ENCODE measurements around the gene R3HCC1L.
"Not testable (repeated sequence)": the region's sequence is repeated elsewhere in the genome, so short reads cannot be mapped to it uniquely, and the experiment has no call there.

Gene R3HCC1L

GRCh38 chr10:98150544-98150943 lies 16.1 kb downstream of the R3HCC1L start (continued):
- TF ChIP-seq BCL11A (tag by site-specific recombination; IDR thresholded peaks at IDR 0.05; ENCODE audit: low read depth), result no peak
- no peak for TF ChIP-seq KLF7 (tag by site-specific recombination; IDR thresholded peaks at IDR 0.05; ENCODE audit: borderline replicate concordance)
- TF ChIP-seq HOXD13 (CRISPR knock-in tag; IDR thresholded peaks at IDR 0.05; ENCODE audit: borderline replicate concordance), result no peak
- no peak for TF ChIP-seq ZNF654 (tag by site-specific recombination; IDR thresholded peaks at IDR 0.05; ENCODE audit: low read depth)

GRCh38 chr10:98152778-98153177 lies 18.3 kb downstream of the R3HCC1L start:
- H3K9me3 ChIP-seq (ENCODE audit: control insufficient read depth, insufficient read depth, low read depth, low read length); POLR2A ChIA-PET; H3K4me3 ChIP-seq (ENCODE audit: low read depth, low read length); H3K4me1 ChIP-seq (ENCODE audit: control insufficient read depth, insufficient read depth, low read length); H3K36me3 ChIP-seq (ENCODE audit: control insufficient read depth in 2 of 2, insufficient read depth in 1 of 2, low read length in 2 of 2); H3K27ac ChIP-seq (ENCODE audit: extremely low read depth, low read depth, low read length): not testable (repeated sequence)
- CTCF ChIA-PET, result interaction anchor here (1.6 kb wide), 1 partner anchor 111 kb away, joined by 3 read pairs; no protein-coding TSS in a partner anchor

DNA sequence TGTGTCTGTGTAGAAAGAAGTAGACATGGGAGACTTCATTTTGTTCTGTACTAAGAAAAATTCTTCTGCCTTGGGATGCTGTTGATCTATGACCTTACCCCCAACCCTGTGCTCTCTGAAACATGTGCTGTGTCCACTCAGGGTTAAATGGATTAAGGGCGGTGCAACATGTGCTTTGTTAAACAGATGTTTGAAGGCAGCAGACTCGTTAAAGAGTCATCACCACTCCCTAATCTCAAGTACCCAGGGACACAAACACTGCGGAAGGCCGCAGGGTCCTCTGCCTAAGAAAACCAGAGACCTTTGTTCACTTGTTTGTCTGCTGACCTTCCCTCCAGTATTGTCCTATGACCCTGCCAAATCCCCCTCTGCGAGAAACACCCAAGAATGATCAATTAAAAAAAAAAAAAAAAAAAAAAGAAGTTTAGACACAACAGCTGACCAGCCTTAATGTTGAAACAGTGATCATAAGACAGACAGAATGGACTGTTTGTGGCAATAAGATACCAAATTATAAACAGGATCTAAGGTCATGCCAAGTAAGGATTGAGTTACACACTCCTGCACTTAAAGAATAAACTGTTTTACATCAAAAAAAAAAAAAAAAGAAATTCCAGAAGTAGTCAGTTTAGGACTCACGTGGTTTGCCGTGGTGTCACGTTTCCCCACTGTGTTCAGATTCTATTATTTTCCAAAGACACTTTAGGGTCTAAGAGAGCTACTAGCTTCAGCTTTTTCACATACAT lies 18.9 kb downstream of the R3HCC1L start:
- H3K4me1 ChIP-seq (ENCODE audit: control insufficient read depth, insufficient read depth, low read length); H3K27ac ChIP-seq (ENCODE audit: extremely low read depth, low read depth, low read length); H3K36me3 ChIP-seq (ENCODE audit: control insufficient read depth in 2 of 2, insufficient read depth in 1 of 2, low read length in 2 of 2); H3K9me3 ChIP-seq (ENCODE audit: control insufficient read depth, insufficient read depth, low read depth, low read length); H3K4me3 ChIP-seq (ENCODE audit: low read depth, low read length); POLR2A ChIA-PET: not testable (repeated sequence)
- CTCF ChIA-PET, result interaction anchor here (0.6 to 1.6 kb wide), 2 partner anchors 8 to 112 kb away, joined by 3 to 6 read pairs; no protein-coding TSS in a partner anchor
- TF ChIP-seq SCRT2 (tag by site-specific recombination; IDR thresholded peaks at IDR 0.05) (peak; percentile 54), SCRT1 (tag by site-specific recombination; IDR thresholded peaks at IDR 0.05; ENCODE audit: borderline replicate concordance) (0 out of 2 replicates have a peak, but pooled peaks have one; percentile 18), KLF1 (tag by site-specific recombination; IDR thresholded peaks at IDR 0.05) (peak; percentile 86), WT1 (tag by site-specific recombination; IDR thresholded peaks at IDR 0.05) (peak; percentile 80), ZNF362 (tag by site-specific recombination; IDR thresholded peaks at IDR 0.05) (peak; percentile 91), ZNF335 (tag by site-specific recombination; conservative IDR thresholded peaks at IDR 0.05) (peak; percentile 51; the same call in 1 of the 2 replicates), SP7 (tag by site-specific recombination; IDR thresholded peaks at IDR 0.05) (0 out of 2 replicates have a peak, but pooled peaks have one; percentile 27), ZNF341 (tag by site-specific recombination; IDR thresholded peaks at IDR 0.05; ENCODE audit: low read depth) (0 out of 2 replicates have a peak, but pooled peaks have one; percentile 14), ZNF501 (tag by site-specific recombination; IDR thresholded peaks at IDR 0.05) (peak; percentile 27; the same call in 1 of the 2 replicates)
- TF ChIP-seq, protein P1, sequence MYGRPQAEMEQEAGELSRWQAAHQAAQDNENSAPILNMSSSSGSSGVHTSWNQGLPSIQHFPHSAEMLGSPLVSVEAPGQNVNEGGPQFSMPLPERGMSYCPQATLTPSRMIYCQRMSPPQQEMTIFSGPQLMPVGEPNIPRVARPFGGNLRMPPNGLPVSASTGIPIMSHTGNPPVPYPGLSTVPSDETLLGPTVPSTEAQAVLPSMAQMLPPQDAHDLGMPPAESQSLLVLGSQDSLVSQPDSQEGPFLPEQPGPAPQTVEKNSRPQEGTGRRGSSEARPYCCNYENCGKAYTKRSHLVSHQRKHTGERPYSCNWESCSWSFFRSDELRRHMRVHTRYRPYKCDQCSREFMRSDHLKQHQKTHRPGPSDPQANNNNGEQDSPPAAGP (tag by site-specific recombination; IDR thresholded peaks at IDR 0.05), result 0 out of 2 replicates have a peak, but pooled peaks have one; percentile 54
- TF ChIP-seq, protein P2, sequence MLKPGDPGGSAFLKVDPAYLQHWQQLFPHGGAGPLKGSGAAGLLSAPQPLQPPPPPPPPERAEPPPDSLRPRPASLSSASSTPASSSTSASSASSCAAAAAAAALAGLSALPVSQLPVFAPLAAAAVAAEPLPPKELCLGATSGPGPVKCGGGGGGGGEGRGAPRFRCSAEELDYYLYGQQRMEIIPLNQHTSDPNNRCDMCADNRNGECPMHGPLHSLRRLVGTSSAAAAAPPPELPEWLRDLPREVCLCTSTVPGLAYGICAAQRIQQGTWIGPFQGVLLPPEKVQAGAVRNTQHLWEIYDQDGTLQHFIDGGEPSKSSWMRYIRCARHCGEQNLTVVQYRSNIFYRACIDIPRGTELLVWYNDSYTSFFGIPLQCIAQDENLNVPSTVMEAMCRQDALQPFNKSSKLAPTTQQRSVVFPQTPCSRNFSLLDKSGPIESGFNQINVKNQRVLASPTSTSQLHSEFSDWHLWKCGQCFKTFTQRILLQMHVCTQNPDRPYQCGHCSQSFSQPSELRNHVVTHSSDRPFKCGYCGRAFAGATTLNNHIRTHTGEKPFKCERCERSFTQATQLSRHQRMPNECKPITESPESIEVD (tag by site-specific recombination; IDR thresholded peaks at IDR 0.05), result peak; percentile 40; the same call in 1 of the 2 replicates

DNA sequence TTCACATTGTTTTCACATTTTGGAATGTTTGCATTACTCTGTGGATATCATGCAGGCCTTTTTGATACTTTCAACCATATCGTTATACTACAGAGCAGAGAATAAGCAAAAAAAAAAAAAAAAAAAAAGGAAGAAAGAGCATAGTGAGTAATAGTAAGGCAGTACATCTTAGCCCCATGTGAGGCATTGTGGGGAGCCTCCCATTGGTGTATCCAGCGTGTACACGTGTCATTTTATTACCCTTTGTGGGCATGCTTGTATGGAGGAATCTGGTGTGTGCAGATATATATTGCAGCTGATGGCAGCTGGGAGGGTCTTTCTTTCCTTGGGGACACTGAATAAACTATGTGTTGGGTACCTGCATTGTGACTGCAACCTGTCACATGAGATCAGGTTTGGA lies 19.6 kb downstream of the R3HCC1L start:
- POLR2A ChIA-PET, result no interaction called here

More for the DNA sequence above, 19.6 kb downstream of the R3HCC1L start:
- Histone ChIP-seq H3K9me3 (ENCODE audit: control insufficient read depth, insufficient read depth, low read depth, low read length) (no peaks in the 10 kb centered on the region), H3K36me3 (ENCODE audit: control insufficient read depth in 2 of 2, insufficient read depth in 1 of 2, low read length in 2 of 2) (peaks cover 0 to 9% of the 10 kb centered on the region in 2 experiments; a peak in 1 of 3 replicates), H3K4me3 (ENCODE audit: low read depth, low read length) (no peak overlapping the region), H3K27ac (ENCODE audit: extremely low read depth, low read depth, low read length) (no peak overlapping the region), H3K4me1 (ENCODE audit: control insufficient read depth, insufficient read depth, low read length) (peaks cover 10% of the 10 kb centered on the region)
- TF ChIP-seq ZFP3 (tag by site-specific recombination; IDR thresholded peaks at IDR 0.05; ENCODE audit: low read depth) (no peak), ZNF138 (tag by site-specific recombination; IDR thresholded peaks at IDR 0.05; ENCODE audit: borderline replicate concordance) (no peak), ZBTB17 (tag by site-specific recombination; IDR thresholded peaks at IDR 0.05) (no peak), ZNF311 (tag by site-specific recombination; IDR thresholded peaks at IDR 0.05; ENCODE audit: borderline replicate concordance) (no peak), RBAK (tag by site-specific recombination; IDR thresholded peaks at IDR 0.05) (no peak), ZNF776 (tag by site-specific recombination; IDR thresholded peaks at IDR 0.05; ENCODE audit: borderline replicate concordance) (no peak), ZNF404 (tag by site-specific recombination; IDR thresholded peaks at IDR 0.05) (no peak)
- CTCF ChIA-PET, result interaction anchor here (0.6 to 1.6 kb wide), 2 partner anchors 9 to 113 kb away, joined by 3 to 6 read pairs; no protein-coding TSS in a partner anchor

All from HEK293 (cell line).